ENCODE data around the gene ATP2B3. TPM values are rescaled to one million over a fixed set of nuclear protein-coding genes. Genes with fewer than 3 reads are reported as not detected.

The ATP2B3 gene
- total RNA-seq, 1 experiment from 2014 or later: not detected

DNA sequence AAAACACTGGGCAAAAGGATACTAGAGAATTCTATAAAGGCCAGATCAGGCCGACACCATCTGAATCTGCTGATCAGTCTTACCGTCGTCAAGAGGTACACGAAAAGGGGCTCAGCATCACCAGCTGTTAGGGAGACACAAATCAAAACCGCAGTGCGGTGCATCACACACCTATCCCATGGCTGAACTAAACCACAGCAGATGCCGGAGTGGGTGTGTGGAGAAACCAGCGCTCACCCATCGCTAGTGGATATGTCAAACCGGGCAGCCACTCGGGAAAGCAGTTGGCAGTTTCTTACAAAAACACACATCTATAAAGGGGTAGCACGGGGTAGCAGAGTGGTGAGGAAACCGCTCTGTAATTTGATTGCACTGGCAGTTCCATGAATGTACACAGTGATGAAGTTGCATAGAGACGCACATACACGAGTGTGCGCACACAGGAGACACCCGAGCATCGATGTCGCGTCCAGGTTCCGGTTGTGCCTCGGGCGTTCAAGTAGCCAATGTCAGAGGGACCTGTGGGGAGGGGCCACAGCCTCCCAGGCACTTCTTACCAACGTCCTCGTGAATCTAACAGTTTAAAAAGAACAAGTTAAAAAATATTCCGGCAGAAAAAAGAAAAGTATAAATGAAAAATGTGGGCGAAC, 104.6 kb downstream of the ATP2B3 start:
- TF ChIP-seq, protein P1, sequence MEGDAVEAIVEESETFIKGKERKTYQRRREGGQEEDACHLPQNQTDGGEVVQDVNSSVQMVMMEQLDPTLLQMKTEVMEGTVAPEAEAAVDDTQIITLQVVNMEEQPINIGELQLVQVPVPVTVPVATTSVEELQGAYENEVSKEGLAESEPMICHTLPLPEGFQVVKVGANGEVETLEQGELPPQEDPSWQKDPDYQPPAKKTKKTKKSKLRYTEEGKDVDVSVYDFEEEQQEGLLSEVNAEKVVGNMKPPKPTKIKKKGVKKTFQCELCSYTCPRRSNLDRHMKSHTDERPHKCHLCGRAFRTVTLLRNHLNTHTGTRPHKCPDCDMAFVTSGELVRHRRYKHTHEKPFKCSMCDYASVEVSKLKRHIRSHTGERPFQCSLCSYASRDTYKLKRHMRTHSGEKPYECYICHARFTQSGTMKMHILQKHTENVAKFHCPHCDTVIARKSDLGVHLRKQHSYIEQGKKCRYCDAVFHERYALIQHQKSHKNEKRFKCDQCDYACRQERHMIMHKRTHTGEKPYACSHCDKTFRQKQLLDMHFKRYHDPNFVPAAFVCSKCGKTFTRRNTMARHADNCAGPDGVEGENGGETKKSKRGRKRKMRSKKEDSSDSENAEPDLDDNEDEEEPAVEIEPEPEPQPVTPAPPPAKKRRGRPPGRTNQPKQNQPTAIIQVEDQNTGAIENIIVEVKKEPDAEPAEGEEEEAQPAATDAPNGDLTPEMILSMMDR (IDR thresholded peaks at IDR 0.05; ENCODE audit: unreplicated experiment): no peak
- no peaks in the 10 kb centered on the region for H3K9me3 Mint-ChIP-seq (ENCODE audit: unreplicated experiment)
- H3K4me3 Mint-ChIP-seq (ENCODE audit: unreplicated experiment): no peak overlapping the region
- H3K27ac Mint-ChIP-seq (ENCODE audit: low read depth, unreplicated experiment): no peak overlapping the region
- CTCF ChIA-PET: interaction anchor here (0.8 to 1.5 kb wide), 3 partner anchors 17 to 45 kb away, joined by 3 to 5 read pairs (median 4); no protein-coding TSS in a partner anchor
- peaks cover 6% of the 10 kb centered on the region for H3K36me3 Mint-ChIP-seq (ENCODE audit: insufficient read depth, unreplicated experiment)
- no TSS peak for BruUV-seq (replicated peaks)
- no peak for DNase-seq (ENCODE audit: unreplicated experiment)
- no peaks in the 10 kb centered on the region for H3K4me1 Mint-ChIP-seq (ENCODE audit: insufficient read depth, unreplicated experiment)
- POLR2A ChIA-PET: no interaction called here
- intact Hi-C loops (cut with micrococcal nuclease): no loop called here
- peaks cover 26% of the 10 kb centered on the region for H3K27me3 Mint-ChIP-seq (ENCODE audit: insufficient read depth, unreplicated experiment)

DNA sequence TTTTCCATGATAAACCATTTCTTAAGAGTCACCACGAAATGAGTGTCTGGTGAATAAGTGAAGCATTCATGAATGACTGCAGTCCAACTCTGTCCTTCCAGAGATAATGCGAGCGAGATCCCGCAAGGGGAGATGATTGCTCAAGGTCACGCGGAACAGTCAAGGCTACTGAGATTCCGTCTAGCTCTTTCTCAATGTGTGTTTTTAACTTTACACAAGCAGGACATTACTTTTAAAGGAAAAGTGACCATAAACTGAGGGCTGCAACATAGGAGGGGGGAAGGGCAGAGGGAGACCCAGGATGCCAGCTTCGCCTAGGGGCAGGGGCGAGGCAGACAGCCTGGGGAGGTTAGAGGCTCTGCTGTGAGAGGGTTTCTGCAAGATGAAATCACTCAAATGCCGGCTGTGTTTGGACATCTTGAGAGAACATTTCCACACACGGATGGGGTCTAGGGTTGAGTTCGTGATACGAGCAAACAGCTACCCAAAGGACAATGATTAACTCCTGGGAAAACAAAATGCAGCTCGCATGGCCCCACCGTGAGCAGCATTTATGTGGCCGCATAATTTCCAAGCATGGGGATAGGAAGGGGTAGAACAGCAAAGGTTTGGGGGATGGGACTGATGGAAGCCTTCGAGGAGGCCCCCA, 105.3 kb downstream of the ATP2B3 start:
- TF ChIP-seq, protein P1 (IDR thresholded peaks at IDR 0.05; ENCODE audit: unreplicated experiment): no peak
- BruUV-seq (replicated peaks): no TSS peak
- ChIA-PET POLR2A (no interaction called here), CTCF (interaction anchor here (0.8 to 1.5 kb wide), 3 partner anchors 16 to 44 kb away, joined by 3 to 5 read pairs (median 4); no protein-coding TSS in a partner anchor)
- Mint-ChIP-seq H3K27me3 (ENCODE audit: insufficient read depth, unreplicated experiment) (peaks cover 26% of the 10 kb centered on the region), H3K4me1 (ENCODE audit: insufficient read depth, unreplicated experiment) (no peaks in the 10 kb centered on the region), H3K9me3 (ENCODE audit: unreplicated experiment) (no peaks in the 10 kb centered on the region), H3K4me3 (ENCODE audit: unreplicated experiment) (no peak overlapping the region), H3K27ac (ENCODE audit: low read depth, unreplicated experiment) (no peak overlapping the region), H3K36me3 (ENCODE audit: insufficient read depth, unreplicated experiment) (peaks cover 6% of the 10 kb centered on the region)
- intact Hi-C loops (cut with micrococcal nuclease): no loop called here
- no peak for DNase-seq (ENCODE audit: unreplicated experiment)

DNA sequence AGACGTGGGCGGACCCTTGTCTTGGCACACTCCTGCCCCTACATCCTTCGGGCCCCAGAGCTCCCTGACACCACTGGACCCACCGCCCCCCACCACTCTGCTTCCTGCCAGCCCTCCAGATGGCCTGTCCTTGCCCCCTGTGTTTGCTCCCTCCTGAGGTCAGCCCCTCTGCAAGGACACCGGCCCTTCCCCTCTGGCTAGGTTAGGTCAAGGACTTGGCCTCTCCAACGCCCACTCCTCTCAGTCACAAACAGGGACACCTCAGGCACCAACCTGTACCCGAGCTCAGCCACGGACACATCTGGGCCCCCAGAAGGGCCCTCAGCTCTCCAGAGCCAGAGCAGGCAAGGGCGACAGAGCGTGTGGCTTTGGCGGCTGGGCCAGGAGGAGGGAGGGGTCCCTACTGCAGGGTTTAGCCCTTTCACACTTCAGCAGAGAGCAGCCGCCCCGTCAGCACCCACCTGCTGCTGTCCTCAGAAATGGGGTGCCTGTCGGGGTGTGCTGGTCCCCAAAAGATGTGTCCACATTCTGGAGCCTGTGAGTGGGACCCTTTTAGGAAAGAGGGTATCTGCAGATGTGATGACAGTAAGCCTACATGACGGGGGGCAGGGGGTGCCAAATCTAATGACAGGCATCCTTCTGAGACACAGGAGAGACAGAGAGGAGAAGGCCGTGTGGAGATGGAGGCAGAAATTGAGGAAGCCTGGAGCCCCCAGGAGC, 106.0 kb downstream of the ATP2B3 start:
- no TSS peak for BruUV-seq (replicated peaks)
- H3K9me3 Mint-ChIP-seq (ENCODE audit: unreplicated experiment): no peaks in the 10 kb centered on the region
- no peaks in the 10 kb centered on the region for H3K4me1 Mint-ChIP-seq (ENCODE audit: insufficient read depth, unreplicated experiment)
- TF ChIP-seq, protein P1 (IDR thresholded peaks at IDR 0.05; ENCODE audit: unreplicated experiment): no peak
- intact Hi-C loops (cut with micrococcal nuclease): no loop called here
- H3K27me3 Mint-ChIP-seq (ENCODE audit: insufficient read depth, unreplicated experiment): peaks cover 19% of the 10 kb centered on the region
- CTCF ChIA-PET: interaction anchor here (1.5 kb wide), 1 partner anchor 44 kb away, joined by 5 read pairs; no protein-coding TSS in a partner anchor
- peaks cover 6% of the 10 kb centered on the region for H3K36me3 Mint-ChIP-seq (ENCODE audit: insufficient read depth, unreplicated experiment)
- POLR2A ChIA-PET: no interaction called here
- no peak overlapping the region for H3K4me3 Mint-ChIP-seq (ENCODE audit: unreplicated experiment)
- no peak for DNase-seq (ENCODE audit: unreplicated experiment)
- no peak overlapping the region for H3K27ac Mint-ChIP-seq (ENCODE audit: low read depth, unreplicated experiment)
